ENCODE results near the gene NALCN.

The NALCN gene

DNA sequence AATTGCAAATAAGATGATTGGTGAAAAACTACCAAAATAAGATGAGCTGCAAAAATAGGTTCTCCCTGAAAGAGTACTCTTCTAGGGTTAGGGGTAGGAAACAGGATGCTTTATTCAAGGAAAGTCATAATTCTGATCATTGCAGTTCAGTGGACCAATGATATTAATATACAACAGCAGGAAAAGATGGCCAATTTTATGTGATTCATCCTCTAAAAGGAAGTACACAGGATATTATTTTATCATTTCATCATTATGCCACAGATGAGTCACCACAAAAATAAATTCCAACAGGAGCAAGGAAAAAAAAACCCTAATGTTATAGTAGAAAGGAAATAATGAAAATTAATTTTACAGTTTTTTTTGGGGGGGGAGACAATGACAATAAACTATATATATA lies 205.0 kb downstream of the NALCN start:
- in situ Hi-C loops (cut with MboI; ENCODE audit: low sequenced_read_pairs), result no loop called here

DNA sequence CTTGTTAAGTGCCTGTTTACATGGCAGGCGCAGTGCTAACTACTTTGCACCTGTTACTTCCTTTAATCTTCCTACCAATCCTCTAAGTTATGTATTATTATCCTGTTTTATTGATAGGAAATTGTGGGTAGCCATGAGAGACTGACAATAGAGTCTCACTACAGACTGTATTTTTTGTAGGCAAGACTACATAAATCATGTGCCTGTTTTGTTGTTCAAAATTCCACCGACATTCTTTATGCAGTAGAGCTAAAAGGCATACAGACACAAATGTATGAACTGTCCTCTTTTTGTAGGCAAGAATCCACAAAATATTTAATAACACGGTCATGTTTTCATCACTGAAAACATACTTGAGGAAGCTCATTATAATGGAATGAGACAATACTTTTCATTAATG lies 205.5 kb downstream of the NALCN start:
- in situ Hi-C loops (cut with MboI; ENCODE audit: low sequenced_read_pairs), result no loop called here

DNA sequence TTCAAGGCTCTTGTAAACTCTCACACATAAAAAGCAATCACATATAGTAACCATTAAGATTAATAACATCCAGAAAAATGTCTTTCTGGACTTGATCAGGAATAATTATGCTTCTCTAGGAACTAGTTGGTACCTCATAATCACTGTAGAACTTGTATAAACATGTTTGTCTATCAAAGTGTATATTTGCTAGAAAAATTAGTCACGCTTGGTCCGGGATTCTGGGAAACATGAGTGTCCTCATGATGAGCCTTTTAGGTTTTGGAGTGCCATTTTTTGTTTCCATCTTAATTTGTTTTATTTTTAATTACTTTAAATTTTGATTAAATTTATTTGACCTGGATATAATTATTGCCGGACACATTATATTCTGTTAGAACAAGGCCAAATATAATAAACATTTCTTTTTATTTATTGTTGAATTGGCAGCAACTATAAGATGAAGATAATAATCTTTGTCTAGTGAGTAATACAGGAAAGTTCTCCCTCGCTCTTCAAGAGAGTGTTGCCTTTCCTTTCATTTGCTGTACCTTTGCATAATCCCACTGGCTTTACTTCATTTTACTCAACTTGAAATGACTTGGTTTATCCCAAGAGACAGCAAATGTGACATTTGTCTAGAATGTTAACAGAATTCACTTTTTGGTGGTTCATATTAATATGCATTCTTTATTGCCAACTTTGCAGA lies 207.0 kb downstream of the NALCN start:
- in situ Hi-C loops (cut with MboI; ENCODE audit: low sequenced_read_pairs), result no loop called here

DNA sequence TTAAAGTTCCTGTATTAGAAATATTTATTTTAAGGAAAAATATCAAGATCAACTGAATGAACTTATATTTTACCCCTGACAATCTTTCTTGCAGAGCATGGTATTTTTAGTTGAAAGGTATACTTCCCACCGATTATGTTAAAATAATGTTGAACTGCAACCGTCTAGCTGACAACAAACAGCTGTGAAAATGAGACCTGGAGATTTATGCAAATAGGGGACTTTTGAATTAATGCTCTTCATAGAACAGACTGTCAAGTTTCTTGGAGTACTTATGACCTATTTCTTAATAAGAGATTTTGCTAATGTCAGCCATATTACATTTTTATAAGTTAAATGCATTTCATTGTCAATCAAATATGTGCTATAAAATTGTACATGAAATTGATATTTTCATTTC lies 210.9 kb downstream of the NALCN start:
- in situ Hi-C loops (cut with MboI; ENCODE audit: low sequenced_read_pairs), result no loop called here

DNA sequence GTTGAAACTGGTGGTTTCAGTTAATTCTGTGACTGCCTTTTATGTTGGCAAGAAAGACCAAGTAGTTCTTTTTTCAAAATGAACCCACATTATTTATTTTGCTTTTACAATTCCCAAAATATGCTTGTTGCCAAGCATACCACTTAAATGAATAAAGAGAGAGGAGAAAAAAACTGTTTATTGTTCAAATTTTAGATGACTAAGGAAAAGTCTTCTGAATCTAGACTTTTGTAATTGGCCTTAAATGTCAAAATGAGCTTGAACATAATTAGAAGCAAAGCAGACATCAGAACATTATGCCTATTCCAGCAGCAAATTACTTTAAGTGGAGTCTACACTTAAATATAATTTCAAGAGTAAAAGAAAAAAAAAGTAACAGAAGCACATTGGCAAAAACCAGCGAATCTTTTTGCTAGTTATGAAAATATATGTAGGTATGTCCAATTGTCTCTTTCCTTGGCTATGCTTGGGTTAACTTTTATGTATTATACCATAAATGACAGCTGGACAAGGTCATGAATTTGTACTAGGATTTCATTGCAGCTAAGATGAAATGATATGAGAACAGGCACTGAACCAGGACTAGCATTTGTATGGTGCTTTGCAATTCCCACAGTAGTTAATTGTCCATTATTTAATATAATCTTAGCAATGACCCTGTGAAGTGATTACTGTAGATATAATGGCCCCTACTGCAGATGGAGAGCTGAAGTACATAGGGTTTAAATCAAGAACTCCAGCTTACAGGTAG lies 211.9 kb downstream of the NALCN start:
- in situ Hi-C loops (cut with MboI; ENCODE audit: low sequenced_read_pairs), result no loop called here

DNA sequence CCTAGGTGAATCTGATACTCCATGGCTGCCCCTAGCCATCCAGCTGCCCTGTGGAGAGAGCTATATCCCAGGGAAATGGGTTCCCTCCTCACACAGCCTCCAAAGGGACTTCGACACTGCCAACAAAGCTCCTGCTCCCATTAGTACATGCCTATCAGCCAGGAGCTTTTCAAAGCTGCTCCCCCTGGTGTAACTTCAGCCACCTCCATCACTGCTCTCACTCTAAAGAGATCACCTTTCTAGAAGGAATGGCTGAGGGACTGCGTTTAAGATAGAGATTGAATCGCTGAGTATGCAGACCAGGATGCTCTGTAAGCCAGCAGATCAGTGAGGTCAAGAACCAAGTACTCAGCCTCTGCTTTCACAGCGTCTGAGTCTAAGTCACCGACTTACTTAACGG lies 213.7 kb downstream of the NALCN start:
- in situ Hi-C loops (cut with MboI; ENCODE audit: low sequenced_read_pairs), result no loop called here

DNA sequence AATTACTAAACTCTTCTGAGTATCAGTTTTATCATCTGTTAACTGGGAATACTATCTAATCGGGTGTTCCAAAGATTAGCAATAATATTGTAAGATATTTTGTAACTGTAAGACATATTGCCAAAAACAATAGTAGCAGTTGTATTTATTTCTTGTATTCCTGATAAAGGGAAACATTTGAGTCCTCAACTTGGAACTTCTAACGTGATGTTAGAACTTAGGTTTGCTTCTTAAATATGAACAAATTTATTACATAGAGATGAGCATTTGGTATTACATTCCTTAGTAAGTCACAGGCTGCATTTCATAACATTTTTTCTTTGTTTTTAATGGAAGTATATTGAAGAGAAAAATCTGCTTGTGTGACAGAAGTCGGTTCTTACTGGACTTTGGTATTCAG lies 225.3 kb downstream of the NALCN start:
- in situ Hi-C loops (cut with MboI; ENCODE audit: low sequenced_read_pairs), result no loop called here

DNA sequence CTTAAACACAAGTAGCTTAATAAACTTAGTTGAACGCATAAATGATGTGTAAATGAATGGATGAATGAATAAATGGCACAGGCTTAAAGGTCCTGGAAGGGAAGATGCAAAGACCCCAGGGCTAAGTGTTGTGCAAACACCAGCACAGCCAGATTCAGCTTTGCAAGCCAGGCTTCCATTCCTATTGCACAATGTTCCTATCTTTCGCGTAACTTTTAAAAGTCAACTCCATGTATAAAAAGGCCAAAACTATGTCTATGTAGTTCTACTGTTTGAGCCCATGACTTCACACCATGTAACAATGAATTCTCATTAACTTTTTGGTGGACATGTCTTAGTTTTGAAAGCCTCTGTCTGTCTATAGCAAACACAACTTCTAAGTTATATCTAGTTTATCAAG lies 226.0 kb downstream of the NALCN start:
- in situ Hi-C loops (cut with MboI; ENCODE audit: low sequenced_read_pairs), result no loop called here

DNA sequence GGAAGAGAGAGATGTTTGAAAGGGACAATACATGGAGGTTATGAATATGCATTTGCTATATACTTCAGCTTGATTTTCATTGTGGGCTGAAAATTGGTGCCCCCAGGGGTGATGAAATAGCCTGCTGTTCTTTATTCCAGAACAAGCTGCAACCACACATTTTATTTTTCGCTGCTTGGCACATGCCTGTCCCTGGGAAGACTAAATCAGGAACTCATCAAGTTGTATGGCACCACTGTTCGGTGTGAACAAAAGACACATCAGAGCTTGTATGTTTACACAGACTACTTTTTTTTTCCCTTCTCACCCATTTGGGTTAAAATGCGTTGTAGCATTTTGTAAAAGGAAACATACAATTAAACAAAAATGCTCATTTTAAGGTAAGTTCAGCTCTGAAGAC lies 230.7 kb downstream of the NALCN start:
- in situ Hi-C loops (cut with MboI; ENCODE audit: low sequenced_read_pairs), result no loop called here

DNA sequence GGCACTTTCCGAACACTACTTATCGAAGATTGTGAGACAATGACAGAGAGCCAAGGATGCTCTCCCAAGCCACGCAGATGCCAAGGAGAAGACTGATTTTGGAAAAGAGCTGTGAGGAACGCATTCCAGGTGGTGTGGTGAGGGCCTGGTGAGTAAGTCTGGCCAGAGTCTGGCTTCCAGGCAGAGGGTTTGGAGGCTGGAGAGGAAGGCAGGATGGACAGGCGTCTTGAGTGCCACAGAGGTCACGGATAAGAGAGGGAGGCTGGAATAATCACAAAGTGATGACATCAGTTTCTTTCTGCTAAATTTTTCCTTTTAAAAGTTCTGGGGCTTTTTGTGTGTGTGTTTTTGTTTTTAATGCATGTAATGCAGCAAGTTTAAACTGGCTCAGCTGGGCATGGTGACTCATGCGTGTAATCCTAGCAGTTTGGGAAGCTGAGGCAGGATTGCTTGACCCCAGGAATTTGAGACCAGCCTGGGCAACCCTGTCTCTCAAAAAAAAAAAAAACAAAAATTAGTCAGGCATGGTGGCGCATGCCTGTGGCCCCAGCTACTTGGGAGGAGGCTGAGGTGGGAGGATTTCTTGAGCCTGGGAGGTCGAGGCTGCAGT lies 235.1 kb downstream of the NALCN start:
- in situ Hi-C loops (cut with MboI; ENCODE audit: low sequenced_read_pairs), result no loop called here

DNA sequence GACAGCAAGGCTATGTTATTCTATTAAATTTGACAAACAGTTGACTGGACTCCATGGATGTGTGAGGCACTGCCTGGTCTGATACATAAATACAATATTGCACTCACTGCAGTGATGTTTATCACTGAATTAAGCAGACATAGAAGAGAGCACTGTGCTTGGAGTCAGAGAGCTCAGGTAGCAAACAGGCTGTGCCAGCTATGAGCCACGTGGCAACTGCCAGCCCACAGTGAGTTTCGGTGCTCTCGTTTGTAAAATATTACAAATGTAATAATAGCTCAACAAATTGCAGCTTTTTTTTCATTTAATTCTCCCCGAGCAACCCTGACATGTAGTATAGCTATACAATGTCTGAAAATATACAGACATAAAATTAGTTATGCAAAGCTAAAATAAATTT lies 237.3 kb downstream of the NALCN start:
- in situ Hi-C loops (cut with MboI; ENCODE audit: low sequenced_read_pairs), result no loop called here

DNA sequence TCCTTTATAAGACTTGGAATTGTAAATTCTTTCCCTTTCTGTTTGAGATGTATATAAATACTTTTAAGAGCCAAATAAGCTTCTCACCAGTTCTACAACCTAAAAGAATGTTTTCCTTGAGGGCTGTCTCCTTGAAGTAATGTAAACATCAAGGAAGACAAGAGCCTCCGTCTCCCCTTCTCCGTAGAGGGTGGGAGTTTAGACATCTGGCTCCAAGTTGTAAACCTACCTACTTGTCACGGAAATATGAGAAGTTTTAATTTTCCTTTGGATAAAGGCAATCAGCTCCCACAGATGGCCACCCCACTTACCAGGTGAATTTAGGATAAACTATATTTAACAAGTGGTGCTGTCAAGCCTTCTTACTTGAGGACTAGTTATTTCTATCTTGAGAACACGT lies 237.9 kb downstream of the NALCN start:
- in situ Hi-C loops (cut with MboI; ENCODE audit: low sequenced_read_pairs), result no loop called here

DNA sequence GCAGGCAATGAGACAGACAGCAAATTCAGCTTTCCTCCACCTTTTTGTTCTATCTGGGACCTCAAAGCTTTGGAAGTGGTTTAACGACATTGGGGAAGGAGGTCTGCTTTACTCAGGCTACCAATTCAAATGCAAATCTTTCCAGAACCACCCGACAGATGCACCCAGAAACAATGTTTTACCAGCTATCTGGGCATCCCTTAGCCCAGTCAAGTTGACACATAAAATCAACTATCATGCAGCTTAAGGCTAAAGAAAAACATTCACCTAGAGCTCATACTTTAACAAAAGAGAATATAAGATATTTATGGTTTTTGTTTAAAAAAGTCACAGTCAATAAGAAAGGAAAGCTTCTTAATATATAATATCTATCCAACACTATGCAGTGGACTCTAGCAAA lies 246.0 kb downstream of the NALCN start:
- in situ Hi-C loops (cut with MboI; ENCODE audit: low sequenced_read_pairs), result no loop called here

DNA sequence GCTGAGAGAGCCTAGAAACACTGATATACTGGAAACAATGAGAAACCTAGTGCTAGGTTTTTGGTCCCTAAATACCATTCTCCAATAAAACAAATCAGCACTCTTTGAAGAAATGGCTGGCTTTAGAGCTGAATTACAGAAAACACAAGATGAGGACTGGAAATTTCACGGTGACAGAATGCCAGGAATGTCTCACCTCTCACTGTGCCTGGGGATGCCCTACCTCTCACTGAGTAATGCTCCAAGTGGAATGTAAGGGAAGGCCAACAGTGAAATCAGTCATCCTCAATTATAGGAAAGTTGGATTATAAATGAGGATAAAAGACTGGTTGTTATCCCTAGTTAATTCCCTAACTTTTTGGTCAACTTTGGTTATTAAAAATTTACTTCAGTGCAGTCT lies 259.0 kb downstream of the NALCN start:
- in situ Hi-C loops (cut with MboI; ENCODE audit: low sequenced_read_pairs), result no loop called here

DNA sequence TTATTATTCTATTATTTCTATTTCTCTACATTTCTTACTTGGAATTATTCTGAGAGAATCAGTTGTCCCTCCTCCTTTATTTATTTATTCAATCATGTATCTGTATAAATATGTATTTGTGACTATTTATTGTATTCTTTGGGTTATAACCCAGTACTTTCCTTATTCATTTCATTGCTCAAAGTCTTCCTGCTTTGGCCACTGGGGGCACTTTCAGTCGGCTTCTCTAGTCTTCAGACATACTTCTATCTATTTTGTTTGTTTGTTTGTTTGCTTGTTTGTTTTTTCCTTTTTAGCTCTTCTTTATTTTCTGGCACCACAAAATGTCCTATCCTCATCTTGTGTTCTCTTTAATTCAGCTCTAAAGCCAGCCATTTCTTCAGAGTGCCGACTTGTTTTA lies 260.4 kb downstream of the NALCN start:
- in situ Hi-C loops (cut with MboI; ENCODE audit: low sequenced_read_pairs), result no loop called here

DNA sequence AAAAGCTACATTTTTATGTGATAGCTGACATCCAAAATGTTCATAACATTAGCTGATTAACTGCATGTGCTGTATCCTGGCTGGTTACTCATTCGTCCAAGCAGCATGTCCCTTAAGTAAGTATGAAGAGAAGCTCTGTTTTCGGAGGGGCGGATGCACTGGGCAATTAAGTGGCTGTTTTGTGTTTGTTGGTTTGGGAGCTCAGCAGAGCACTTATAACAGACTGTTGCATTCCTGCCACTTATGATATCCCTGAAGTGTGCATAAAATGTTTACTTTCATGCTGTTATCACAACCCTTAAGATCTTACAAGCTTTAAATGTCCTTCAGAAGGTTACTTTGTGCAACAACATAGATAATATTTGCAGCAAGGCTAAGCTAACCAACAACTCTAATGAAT lies 264.1 kb downstream of the NALCN start:
- in situ Hi-C loops (cut with MboI; ENCODE audit: low sequenced_read_pairs), result no loop called here

DNA sequence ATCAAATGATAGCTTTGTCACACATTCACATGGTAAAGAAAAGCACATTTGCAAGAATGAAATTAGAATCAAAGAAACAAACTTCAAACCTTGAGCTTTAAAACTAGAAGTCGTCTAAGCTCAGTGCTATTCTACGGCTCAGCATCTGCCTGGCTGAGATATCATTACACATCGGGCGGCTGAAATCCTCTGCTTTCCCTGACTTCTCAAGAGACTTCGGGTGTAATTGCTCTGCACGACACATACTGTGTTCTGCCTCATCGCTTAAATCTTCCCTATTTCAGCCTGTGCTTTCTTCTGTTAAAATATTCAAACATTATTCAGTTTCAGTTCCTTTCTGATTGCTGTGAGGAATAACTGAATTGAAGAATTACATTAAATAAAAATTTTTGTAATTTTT lies 265.3 kb downstream of the NALCN start:
- in situ Hi-C loops (cut with MboI; ENCODE audit: low sequenced_read_pairs), result no loop called here

DNA sequence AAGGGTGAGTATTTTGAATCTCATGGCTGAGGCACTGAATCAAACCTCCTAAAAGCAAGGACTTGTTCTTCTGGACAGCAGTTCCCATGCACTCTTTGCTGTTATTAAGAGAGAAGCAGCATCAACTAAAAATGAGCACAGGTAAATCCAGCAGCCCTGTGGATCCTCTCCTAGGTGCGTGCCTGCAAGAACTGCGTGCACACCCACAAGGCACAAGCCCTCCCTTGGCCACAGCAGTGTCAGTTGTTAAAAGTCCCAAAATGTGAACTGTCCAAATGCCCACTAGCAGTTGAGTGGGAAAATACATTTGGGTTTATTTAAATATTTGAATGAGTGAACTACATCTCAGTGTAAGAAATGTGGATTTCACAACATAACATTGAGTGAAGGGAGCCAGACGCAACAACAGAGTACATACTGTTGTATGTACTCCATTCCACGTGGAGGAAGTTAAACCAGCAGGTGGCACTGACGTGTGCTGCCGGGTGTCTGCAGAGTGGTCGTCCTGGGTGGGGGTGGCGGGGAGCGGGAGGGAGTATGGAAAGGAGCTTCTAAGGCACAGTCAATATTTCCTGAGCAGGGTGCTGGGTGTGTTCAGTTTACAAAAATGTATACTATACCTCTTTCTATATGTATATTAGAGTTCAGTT lies 266.4 kb downstream of the NALCN start:
- in situ Hi-C loops (cut with MboI; ENCODE audit: low sequenced_read_pairs), result no loop called here

DNA sequence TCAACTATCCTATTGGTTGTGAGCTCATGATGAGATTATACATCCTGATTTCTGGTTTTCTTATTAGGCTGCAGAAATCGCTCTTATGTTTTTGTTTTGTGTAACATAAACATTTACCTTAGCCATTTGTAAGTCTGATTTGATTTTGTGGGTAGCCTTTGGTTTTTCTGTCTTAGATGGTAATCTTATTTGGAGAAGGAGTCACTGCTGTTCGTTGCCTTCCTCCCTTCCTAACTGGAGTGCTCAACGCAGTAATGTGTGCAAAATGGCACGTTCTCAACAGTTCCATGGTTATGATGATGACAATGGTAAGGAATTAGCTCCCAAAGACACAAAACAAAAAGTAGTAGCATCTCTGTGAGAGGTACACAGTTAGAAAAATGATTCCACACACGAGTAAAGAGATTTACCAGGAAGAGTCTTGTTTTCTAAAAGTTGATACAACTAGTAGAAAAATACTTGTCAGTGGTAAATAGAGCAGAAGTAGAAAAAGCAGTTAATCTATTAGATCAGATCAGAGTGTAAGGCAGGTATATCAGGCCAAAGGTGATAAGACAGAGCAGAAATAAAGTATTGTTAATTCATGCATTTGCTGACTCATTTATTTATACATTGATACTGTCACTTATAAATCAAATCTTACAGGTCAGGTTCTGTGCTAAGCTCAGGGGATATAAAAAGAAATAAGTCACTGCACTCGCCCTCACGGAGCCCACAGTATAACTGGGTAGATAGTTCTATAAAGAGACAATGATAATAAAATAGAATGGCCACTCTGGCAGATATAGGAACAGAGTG lies 270.0 kb downstream of the NALCN start:
- in situ Hi-C loops (cut with MboI; ENCODE audit: low sequenced_read_pairs), result no loop called here

DNA sequence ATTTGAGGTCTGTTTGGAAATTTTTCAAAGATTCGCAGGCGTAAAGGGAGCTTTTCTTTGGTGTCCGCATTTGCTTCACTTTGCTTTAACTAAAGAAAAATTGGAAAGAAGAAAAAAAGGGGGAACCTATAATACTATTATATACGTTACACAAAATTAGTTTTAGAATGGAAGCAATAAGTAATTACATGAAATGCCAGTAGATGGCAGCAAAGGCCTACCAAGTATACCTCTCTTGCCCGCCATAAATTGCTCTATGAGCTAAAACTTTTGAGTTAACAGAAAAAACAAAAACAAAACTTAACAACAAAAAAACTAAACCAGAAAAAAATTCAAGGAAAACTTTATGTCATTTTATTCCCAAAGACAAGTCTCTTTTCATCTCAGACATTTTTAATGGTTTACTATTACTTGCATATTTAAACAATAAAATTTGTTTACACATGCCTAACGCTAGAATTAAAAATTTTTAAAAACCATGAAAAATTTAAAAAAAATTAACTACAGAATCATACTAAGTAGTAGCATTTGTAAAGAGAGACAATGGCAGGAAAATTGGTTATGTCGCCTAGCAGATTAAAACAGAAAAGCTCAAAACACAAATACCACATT lies 271.4 kb downstream of the NALCN start:
- in situ Hi-C loops (cut with MboI; ENCODE audit: low sequenced_read_pairs), result no loop called here

DNA sequence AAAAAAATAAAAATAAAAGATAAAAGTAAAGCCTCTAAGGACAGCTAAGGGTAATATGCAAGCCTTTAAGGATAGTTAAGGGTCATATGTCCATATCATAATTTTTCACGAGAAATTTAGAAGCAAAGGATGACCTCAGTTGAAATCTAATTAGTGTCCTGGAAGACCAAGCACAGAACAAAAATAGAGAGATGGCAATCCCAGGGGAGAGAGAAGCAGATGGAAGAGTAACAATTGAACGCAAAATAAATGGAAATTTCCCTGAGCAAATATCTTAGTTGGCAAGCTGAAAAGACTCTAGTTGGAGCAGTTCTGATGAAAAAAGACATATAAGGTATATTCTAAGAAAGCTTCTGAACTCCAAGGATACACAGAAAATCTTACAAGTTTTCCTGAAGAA lies 275.4 kb downstream of the NALCN start:
- in situ Hi-C loops (cut with MboI; ENCODE audit: low sequenced_read_pairs), result no loop called here
